ENCODE data around the gene SPRR2F. TPM values are rescaled to one million over a fixed set of nuclear protein-coding genes. Genes with fewer than 3 reads are reported as not detected.
"Not testable (repeated sequence)": the region's sequence is repeated elsewhere in the genome, so short reads cannot be mapped to it uniquely, and the experiment has no call there.

SPRR2F gene
- total RNA-seq, 1 donor, result not detected

DNA sequence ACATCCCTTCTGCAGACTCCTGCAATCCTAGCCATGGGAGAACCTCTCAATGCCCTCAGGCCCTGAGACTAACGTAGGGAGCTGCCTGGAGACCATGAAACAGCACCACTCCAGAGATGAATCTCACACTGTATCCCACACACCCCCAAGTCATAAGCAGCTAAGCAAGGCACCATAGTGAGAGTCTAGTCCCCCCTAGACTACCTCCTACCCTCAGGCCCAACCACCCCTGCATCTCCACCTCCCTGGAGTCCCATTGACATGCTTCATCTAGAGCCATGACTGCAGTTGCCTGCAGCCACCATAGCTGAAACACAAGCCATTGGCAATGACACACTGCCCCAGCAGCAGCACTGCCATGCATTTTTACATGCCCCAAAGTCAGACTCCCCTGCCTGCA lies 20.0 kb upstream of the SPRR2F start:
- DNase-seq (ENCODE audit: low read depth), result no peak
- TF ChIP-seq, protein P1, sequence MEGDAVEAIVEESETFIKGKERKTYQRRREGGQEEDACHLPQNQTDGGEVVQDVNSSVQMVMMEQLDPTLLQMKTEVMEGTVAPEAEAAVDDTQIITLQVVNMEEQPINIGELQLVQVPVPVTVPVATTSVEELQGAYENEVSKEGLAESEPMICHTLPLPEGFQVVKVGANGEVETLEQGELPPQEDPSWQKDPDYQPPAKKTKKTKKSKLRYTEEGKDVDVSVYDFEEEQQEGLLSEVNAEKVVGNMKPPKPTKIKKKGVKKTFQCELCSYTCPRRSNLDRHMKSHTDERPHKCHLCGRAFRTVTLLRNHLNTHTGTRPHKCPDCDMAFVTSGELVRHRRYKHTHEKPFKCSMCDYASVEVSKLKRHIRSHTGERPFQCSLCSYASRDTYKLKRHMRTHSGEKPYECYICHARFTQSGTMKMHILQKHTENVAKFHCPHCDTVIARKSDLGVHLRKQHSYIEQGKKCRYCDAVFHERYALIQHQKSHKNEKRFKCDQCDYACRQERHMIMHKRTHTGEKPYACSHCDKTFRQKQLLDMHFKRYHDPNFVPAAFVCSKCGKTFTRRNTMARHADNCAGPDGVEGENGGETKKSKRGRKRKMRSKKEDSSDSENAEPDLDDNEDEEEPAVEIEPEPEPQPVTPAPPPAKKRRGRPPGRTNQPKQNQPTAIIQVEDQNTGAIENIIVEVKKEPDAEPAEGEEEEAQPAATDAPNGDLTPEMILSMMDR (IDR thresholded peaks at IDR 0.05; ENCODE audit: insufficient read depth, low read depth, low read length), result no peak
- H3K4me3 ChIP-seq (ENCODE audit: low read depth, low read length), result no peak overlapping the region

DNA sequence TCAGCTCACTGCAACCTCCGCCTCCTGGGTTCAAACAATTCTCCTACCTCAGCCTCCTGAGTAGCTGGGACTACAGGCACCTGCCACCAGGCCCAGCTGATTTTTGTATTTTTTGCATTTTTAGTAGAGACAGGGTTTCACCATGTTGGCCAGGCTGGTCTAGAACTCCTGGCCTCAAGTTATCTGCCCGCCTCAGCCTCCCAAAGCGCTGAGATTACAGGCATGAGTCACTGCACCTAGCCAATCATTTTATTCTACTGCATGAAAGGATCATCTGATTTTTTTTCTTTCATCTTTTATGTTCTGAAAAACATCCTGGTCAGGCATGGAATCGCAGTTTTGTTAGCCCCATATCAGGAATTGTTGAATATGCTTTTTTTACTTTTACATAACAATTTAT lies 15.4 kb upstream of the SPRR2F start:
- H3K4me3 ChIP-seq (ENCODE audit: low read depth, low read length); DNase-seq (ENCODE audit: low read depth): not testable (repeated sequence)

DNA sequence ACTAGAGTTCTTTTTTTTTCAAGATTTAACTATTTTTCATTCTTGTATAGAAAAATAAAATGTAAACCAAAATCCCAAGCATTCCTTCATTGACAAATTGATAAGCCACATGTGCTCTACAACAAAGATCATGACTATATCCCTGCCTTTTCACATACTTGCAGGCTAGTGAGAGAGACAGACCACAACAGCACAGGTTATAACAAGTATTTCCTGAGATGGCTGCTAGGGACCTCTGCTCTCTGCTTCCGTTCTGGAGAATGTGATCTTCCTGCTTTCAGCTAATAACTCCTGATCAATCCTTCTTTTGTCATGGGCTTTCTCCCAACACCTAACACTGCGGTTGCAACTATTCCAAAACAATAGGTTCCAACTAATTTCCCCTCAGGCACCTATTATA lies 14.0 kb upstream of the SPRR2F start:
- DNase-seq (ENCODE audit: low read depth), result no peak
- TF ChIP-seq, protein P1 (IDR thresholded peaks at IDR 0.05; ENCODE audit: insufficient read depth, low read depth, low read length), result no peak
- no peak overlapping the region for H3K4me3 ChIP-seq (ENCODE audit: low read depth, low read length)

DNA sequence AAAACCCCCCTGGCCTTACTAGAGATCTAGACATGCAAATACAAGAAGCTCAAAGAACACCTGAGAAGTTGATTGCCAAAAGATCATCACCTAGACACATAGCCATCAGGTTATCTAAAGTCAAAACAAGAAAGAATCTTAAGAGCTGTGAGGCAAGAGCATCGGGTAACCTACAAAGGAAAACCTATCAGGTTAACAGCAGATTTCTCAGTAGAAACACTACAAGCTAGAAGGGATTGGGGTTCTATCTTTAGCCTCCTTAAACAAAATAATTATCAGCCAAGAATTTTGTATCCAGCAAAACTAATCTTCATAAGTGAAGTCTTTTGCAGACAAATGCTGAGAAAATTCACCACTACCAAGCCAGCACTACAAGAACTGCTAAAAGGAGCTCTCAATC lies 12.2 kb upstream of the SPRR2F start:
- no peak overlapping the region for H3K4me3 ChIP-seq (ENCODE audit: low read depth, low read length)
- TF ChIP-seq, protein P1 (IDR thresholded peaks at IDR 0.05; ENCODE audit: insufficient read depth, low read depth, low read length), result no peak
- no peak for DNase-seq (ENCODE audit: low read depth)

DNA sequence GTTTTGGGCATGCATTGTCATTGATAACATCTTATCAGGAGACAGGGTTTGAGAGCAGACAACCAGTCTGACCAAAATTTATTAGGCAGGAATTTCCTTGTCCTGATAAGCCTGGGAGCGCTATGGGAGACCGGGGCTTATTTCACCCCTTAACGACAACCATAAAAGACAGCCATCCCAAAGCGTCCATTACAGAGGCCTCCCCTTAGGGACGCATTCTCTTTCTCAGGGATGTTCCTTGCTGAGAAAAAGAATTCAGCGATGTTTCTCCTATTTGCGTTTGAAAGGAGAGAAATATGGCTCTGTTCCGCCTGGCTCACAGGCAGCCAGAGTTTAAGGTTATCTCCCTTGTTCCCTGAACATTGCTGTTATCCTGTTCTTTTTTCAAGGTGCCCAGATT lies 10.5 kb upstream of the SPRR2F start:
- H3K4me3 ChIP-seq (ENCODE audit: low read depth, low read length); DNase-seq (ENCODE audit: low read depth): not testable (repeated sequence)

DNA sequence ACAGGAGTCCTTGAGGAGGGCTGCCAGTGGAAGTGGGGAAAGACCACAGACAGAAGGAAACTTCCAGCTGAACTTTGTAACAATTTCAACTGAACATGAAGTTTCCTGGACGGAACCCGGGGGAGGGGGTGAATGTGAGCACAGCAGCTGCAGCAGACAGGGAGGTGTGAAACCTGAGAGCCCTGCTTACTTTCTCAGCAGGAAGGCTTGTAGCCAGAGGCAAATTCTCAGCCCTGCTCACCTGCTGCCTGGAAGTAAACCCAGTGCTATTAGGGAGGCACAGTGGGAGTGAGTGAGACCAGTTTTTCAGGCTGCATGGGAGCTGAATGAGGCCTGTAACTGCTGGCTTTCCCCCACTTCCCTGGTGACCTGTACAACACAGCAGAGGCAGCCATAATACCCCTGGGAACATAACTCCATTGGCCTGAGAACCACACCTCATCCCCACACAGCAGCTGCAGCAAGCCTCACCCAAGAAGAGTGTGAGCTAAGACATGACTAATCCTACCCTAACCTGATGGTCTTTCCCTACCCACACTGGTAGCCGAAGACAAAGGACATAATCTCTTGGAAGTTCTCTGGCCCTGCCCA lies 9.6 kb upstream of the SPRR2F start:
- TF ChIP-seq, protein P1 (IDR thresholded peaks at IDR 0.05; ENCODE audit: insufficient read depth, low read depth, low read length), result no peak
- no peak overlapping the region for H3K4me3 ChIP-seq (ENCODE audit: low read depth, low read length)
- DNase-seq (ENCODE audit: low read depth), result no peak

DNA sequence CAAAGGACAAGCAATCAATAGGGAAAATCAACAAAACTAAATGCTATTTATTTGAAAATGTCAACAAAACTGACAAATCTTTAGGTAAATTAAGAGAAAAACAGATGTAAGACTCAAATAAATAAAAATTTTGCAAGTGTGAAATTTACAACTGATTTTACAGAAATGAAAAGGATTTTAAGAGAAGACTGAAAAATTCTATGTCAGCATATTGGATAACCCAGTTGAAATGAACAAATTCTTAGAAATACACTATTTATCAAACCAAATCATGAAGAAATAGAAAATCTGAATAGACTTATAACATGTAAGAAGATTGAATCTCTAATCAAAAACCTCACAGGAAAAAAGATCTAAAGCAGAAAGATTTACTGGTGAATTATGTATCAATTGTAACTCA lies 7.6 kb upstream of the SPRR2F start:
- H3K4me3 ChIP-seq (ENCODE audit: low read depth, low read length), result no peak overlapping the region
- DNase-seq (ENCODE audit: low read depth), result no peak
- TF ChIP-seq, protein P1 (IDR thresholded peaks at IDR 0.05; ENCODE audit: insufficient read depth, low read depth, low read length), result no peak

DNA sequence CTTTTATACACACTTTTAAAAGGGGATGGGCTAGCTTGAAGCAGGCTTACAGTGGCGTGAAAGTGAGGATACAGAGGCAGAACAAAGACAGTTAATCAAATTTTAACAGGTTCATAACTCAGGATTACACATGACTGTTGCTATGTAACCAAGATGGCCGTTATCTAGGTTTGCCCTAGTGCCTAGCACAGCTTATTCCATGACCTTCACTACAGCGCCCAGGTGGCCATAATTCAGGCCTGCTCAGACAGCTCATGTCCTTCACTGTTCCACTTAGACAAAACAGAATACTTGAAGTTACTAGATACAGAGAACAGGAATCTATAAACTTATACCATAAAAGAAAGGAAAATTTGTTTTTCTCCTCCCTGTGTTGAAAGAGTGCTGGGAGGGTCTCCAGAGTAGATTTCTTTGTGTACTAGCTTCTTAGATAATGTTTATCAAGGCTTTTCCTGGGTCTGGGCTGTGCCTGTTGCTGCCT lies 6.2 kb upstream of the SPRR2F start:
- no peak for DNase-seq (ENCODE audit: low read depth)
- TF ChIP-seq, protein P1 (IDR thresholded peaks at IDR 0.05; ENCODE audit: insufficient read depth, low read depth, low read length), result no peak

DNA sequence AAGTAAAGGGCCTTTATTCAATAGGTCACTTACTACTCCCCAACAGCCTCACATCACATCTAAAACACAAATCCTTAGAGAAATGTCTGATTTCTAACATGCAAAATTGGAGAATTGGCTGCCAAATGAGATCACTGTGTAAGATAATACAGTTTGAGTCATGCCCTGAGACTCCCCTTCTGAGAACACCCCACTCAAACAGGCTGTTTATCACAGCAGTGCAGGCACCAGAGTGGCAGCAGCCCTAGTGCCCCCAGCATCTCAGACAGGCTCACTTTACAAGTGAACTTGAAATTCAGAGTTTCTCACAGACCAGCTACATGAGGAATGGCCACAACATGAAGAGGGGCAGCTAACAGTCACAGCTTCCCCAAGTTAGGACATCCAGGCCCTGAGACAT lies 1.9 kb upstream of the SPRR2F start:
- H3K4me3 ChIP-seq (ENCODE audit: low read depth, low read length); DNase-seq (ENCODE audit: low read depth): not testable (repeated sequence)

More for the DNA sequence above, 6.2 kb upstream of the SPRR2F start:
- no peak overlapping the region for H3K4me3 ChIP-seq (ENCODE audit: low read depth, low read length)

DNA sequence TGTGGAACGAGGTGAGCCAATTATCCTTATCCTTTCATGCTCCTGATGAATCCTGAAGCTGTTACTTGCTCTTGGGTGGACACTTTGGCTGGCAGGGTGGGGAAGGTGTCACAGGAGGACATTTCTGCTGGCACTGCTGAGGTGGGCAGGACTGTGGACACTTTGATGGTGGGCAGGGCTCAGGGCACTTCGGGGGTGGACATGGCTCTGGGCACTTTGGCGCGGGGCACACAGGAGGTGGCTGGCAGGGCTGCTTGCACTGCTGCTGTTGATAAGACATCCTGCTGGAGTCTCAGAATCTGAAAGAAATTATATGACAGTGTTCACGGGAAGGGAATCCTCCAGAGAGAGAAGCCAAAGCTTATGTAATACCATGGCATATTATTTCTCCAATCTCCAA lies 862 bp downstream of the SPRR2F start:
- not testable (repeated sequence) for DNase-seq (ENCODE audit: low read depth)

More for the DNA sequence above, 862 bp downstream of the SPRR2F start:
- H3K4me3 ChIP-seq (ENCODE audit: low read depth, low read length), result not testable (repeated sequence)

Data from fibroblast of villous mesenchyme (primary cell).